PFSK-1 (cell line): Measurements from ENCODE around the gene LRMDA.

Source experiments
- FOXP2 ChIP-seq: optimal IDR thresholded peaks from 2 replicates; pipeline ENCODE3; 2011; ENCODE audit warnings: borderline replicate concordance, control low read depth, inconsistent platforms; ENCODE audit not compliant: insufficient read depth; ENCODE audit errors: extremely low read length, extremely low read depth
- POLR2AphosphoS5 ChIP-seq: IDR thresholded peaks from 2 replicates; pipeline ENCODE4 v1.6.1; 2012; ENCODE audit warnings: low read depth, mild to moderate bottlenecking, control low read depth, low read length, moderate library complexity
- REST ChIP-seq, 2 experiments: IDR thresholded peaks; 2 replicates each; pipeline versions ENCODE4 v1.6.1 to v1.8.0; 2011 to 2012; ENCODE audit warnings: low read depth in 2 of 2, low read length in 2 of 2, control low read depth in 1 of 2, inconsistent platforms in 1 of 2, mild to moderate bottlenecking in 1 of 2, moderate library complexity in 1 of 2; ENCODE audit not compliant: insufficient read depth in 1 of 2
- SIN3A ChIP-seq: IDR thresholded peaks from 2 replicates; pipeline ENCODE4 v1.6.1; 2012; ENCODE audit warnings: mild to moderate bottlenecking, low read length, moderate library complexity, borderline replicate concordance; ENCODE audit not compliant: insufficient read depth
- TAF1 ChIP-seq: IDR thresholded peaks from 2 replicates; pipeline ENCODE4 v1.6.1; 2012; ENCODE audit warnings: low read length, control low read depth, borderline replicate concordance; ENCODE audit not compliant: insufficient read depth

The LRMDA gene

GRCh38 chr10:76213876-76214275 is 782.5 kb downstream of the LRMDA start:
- TF ChIP-seq FOXP2 (no peak), POLR2AphosphoS5 (no peak), SIN3A (no peak), TAF1 (no peak), REST (IDR thresholded peaks at IDR 0.05; ENCODE audit: insufficient read depth in 1 of 2, low read depth in 2 of 2, low read length in 2 of 2) (no peak)

GRCh38 chr10:76218035-76218434 is 786.6 kb downstream of the LRMDA start:
- TF ChIP-seq TAF1 (no peak), REST (IDR thresholded peaks at IDR 0.05; ENCODE audit: insufficient read depth in 1 of 2, low read depth in 2 of 2, low read length in 2 of 2) (no peak), FOXP2 (no peak), SIN3A (no peak), POLR2AphosphoS5 (no peak)

GRCh38 chr10:76229341-76229740 is 797.9 kb downstream of the LRMDA start:
- no peak for TF ChIP-seq FOXP2
- TF ChIP-seq REST (IDR thresholded peaks at IDR 0.05; ENCODE audit: insufficient read depth in 1 of 2, low read depth in 2 of 2, low read length in 2 of 2), result no peak
- no peak for TF ChIP-seq SIN3A
- TF ChIP-seq TAF1, result no peak
- no peak for TF ChIP-seq POLR2AphosphoS5

GRCh38 chr10:76230921-76231285 is 799.5 kb downstream of the LRMDA start:
- TF ChIP-seq REST (IDR thresholded peaks at IDR 0.05; ENCODE audit: insufficient read depth in 1 of 2, low read depth in 2 of 2, low read length in 2 of 2), result no peak
- no peak for TF ChIP-seq SIN3A
- TF ChIP-seq FOXP2, result no peak
- TF ChIP-seq TAF1, result no peak
- no peak for TF ChIP-seq POLR2AphosphoS5

- no peak for TF ChIP-seq REST (IDR thresholded peaks at IDR 0.05; ENCODE audit: insufficient read depth in 1 of 2, low read depth in 2 of 2, low read length in 2 of 2)
- TF ChIP-seq TAF1, result no peak
- TF ChIP-seq SIN3A, result no peak
- TF ChIP-seq FOXP2, result no peak
- no peak for TF ChIP-seq POLR2AphosphoS5
Measured at GRCh38 chr10:76231286-76231934, 800.0 kb downstream of the LRMDA start.
